ENCODE results near the gene MAJIN.
"Not testable (repeated sequence)": the region's sequence is repeated elsewhere in the genome, so short reads cannot be mapped to it uniquely, and the experiment has no call there.

Gene MAJIN

GRCh38 chr11:64971421-64972233 is at the start of gene MAJIN:
MAJIN (minus strand) TSS chr11:64972108; CDS start chr11:64959405, 12,703 bp downstream.
- DNase-seq (ENCODE audit: low read depth in 2 of 2) = peak; percentile 86 to 92

- DNase-seq (ENCODE audit: low read depth in 2 of 2) = no peak
These were observed 49.6 kb upstream of the MAJIN start for GRCh38 chr11:65021509-65021908.

- DNase-seq (ENCODE audit: low read depth in 2 of 2) = no peak
These were observed 49.1 kb upstream of the MAJIN start for GRCh38 chr11:65021003-65021402.

GRCh38 chr11:65019824-65020223 is 47.9 kb upstream of the MAJIN start:
- DNase-seq (ENCODE audit: low read depth in 2 of 2) = no peak

GRCh38 chr11:65017937-65018336 is 46.0 kb upstream of the MAJIN start:
- DNase-seq (ENCODE audit: low read depth in 2 of 2) = no peak

- DNase-seq (ENCODE audit: low read depth in 2 of 2) = no peak
These were observed 44.8 kb upstream of the MAJIN start for GRCh38 chr11:65016705-65017104.

GRCh38 chr11:65014726-65015227 is 42.9 kb upstream of the MAJIN start:
- DNase-seq (ENCODE audit: low read depth in 2 of 2) = no peak

GRCh38 chr11:65013888-65014725 is 42.2 kb upstream of the MAJIN start, which contains the start of gene ARL2:
ARL2 (plus strand) TSS chr11:65014160; CDS start chr11:65014208, 48 bp downstream.
- DNase-seq (ENCODE audit: low read depth in 2 of 2) = peak; percentile 69 to 80

- DNase-seq (ENCODE audit: low read depth in 2 of 2) = peak; percentile 86 to 87
These were observed 41.4 kb upstream of the MAJIN start for GRCh38 chr11:65013130-65013887.

- DNase-seq (ENCODE audit: low read depth in 2 of 2) = no peak
These were observed 37.0 kb upstream of the MAJIN start for GRCh38 chr11:65008873-65009272.

- DNase-seq (ENCODE audit: low read depth in 2 of 2) = no peak
These were observed 36.1 kb upstream of the MAJIN start for GRCh38 chr11:65008016-65008415.

GRCh38 chr11:65003968-65004367 is 32.1 kb upstream of the MAJIN start:
- not testable (repeated sequence) for DNase-seq (ENCODE audit: low read depth in 2 of 2)

- no peak for DNase-seq (ENCODE audit: low read depth in 2 of 2)
These were observed 31.4 kb upstream of the MAJIN start for GRCh38 chr11:65003282-65003681.

GRCh38 chr11:65002706-65003105 is 30.8 kb upstream of the MAJIN start:
- no peak for DNase-seq (ENCODE audit: low read depth in 2 of 2)

GRCh38 chr11:64999478-64999877 is 27.6 kb upstream of the MAJIN start:
- no peak for DNase-seq (ENCODE audit: low read depth in 2 of 2)

- no peak for DNase-seq (ENCODE audit: low read depth in 2 of 2)
These were observed 27.0 kb upstream of the MAJIN start for GRCh38 chr11:64998690-64999431.

GRCh38 chr11:64998141-64998540 is 26.2 kb upstream of the MAJIN start:
- no peak for DNase-seq (ENCODE audit: low read depth in 2 of 2)

- DNase-seq (ENCODE audit: low read depth in 2 of 2) = no peak
These were observed 24.9 kb upstream of the MAJIN start, which contains the start of gene BATF2 for GRCh38 chr11:64996710-64997380. BATF2 (minus strand) TSS chr11:64996971; CDS start chr11:64996914, 57 bp downstream.

GRCh38 chr11:64996327-64996709 is 24.4 kb upstream of the MAJIN start:
- DNase-seq (ENCODE audit: low read depth in 2 of 2) = no peak

- no peak for DNase-seq (ENCODE audit: low read depth in 2 of 2)
These were observed 22.4 kb upstream of the MAJIN start for GRCh38 chr11:64994318-64994717.
